Omental fat pad (tissue), 4 donors: ENCODE data around the gene TMEM107. TPM values are rescaled to one million over a fixed set of nuclear protein-coding genes. Genes with fewer than 3 reads are reported as not detected.

ENCODE experiments used
- ATAC-seq: fragments of 150-250 bp; one replicate; pipeline ENCODE4 v1.9.1; 2016; ENCODE audit warnings: mild to moderate bottlenecking, moderate library complexity; ENCODE audit not compliant: low FRiP score
- DNase-seq: peaks from one replicate; pipeline ENCODE4 v3.0.0-alpha.2; 2019; ENCODE audit warnings: low spot score
- total RNA-seq, 4 donors: library from RNA; depleted of rRNA; stranded (reverse); fragments of >200 nt; gene quantifications; one replicate each; pipeline ENCODE4 v1.1.0, GENCODE V29; 2016
- TF ChIP-seq, protein P1 (sequence below), 3 donors: fragments of 450-650 bp; IDR thresholded peaks; one replicate each; pipeline ENCODE4 v1.5.1; 2016 to 2017; ENCODE audit warnings: antibody characterized with exemption in 3 of 3, mild to moderate bottlenecking in 3 of 3, moderate library complexity in 2 of 3

The TMEM107 gene
- total RNA-seq, 4 donors from 2014 or later: 10.9 to 78.4 (median 34.1) TPM

GRCh38 chr17:8125154-8125946, 50.8 kb downstream of the TMEM107 start:
- ATAC-seq: peak; percentile 34
- DNase-seq: peak; percentile 97
- TF ChIP-seq, protein P1, sequence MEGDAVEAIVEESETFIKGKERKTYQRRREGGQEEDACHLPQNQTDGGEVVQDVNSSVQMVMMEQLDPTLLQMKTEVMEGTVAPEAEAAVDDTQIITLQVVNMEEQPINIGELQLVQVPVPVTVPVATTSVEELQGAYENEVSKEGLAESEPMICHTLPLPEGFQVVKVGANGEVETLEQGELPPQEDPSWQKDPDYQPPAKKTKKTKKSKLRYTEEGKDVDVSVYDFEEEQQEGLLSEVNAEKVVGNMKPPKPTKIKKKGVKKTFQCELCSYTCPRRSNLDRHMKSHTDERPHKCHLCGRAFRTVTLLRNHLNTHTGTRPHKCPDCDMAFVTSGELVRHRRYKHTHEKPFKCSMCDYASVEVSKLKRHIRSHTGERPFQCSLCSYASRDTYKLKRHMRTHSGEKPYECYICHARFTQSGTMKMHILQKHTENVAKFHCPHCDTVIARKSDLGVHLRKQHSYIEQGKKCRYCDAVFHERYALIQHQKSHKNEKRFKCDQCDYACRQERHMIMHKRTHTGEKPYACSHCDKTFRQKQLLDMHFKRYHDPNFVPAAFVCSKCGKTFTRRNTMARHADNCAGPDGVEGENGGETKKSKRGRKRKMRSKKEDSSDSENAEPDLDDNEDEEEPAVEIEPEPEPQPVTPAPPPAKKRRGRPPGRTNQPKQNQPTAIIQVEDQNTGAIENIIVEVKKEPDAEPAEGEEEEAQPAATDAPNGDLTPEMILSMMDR (IDR thresholded peaks at IDR 0.05): no peak

GRCh38 chr17:8124350-8125153, 51.6 kb downstream of the TMEM107 start:
- TF ChIP-seq, protein P1 (IDR thresholded peaks at IDR 0.05): no peak
- ATAC-seq (no peak), DNase-seq (no peak)

GRCh38 chr17:8123695-8124349, 52.4 kb downstream of the TMEM107 start, which contains the start of gene HES7:
Gene HES7 (minus strand): TSS chr17:8124106. CDS start chr17:8124084, 22 bp downstream.
- TF ChIP-seq, protein P1 (IDR thresholded peaks at IDR 0.05): no peak
- DNase-seq (no peak), ATAC-seq (no peak)

DNA sequence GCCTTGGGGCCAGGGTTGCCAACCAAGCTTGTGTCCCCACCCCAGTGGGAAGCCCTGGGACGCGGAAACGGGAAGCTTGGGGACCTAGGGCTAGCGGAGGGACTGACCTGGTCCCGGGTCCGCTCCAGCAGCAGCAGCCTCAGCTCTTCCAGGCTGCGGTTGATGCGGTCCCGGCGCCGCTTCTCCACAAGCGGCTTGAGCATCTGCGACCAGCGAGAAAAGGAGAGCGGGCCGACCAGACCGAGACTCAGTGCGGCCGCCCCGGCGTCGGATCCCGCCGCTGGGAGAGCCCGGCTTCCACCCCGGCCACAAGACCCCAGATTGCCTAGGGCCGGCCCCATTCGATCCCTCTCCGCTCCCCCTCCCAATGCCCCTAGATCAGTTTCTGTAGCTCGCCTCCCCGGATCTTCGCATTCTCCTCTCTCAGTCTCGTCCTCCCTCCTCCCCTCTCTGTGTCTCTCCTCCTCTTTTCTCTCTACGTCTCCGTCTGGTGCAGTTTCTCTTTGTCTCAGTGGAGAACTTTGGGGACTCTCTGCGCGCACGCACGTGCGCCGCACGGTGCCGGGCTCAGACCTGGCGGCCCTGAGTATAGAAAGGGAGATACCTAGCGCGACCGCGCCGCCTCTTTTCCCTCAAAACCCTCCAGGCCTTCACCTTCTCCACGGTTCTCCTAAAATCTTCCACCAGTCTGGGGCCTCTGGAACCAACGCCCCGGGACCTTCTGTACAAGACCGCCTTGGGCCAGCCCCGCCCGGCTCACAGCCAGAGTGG, 53.1 kb downstream of the TMEM107 start:
- ATAC-seq (no peak), DNase-seq (no peak)
- TF ChIP-seq, protein P1 (IDR thresholded peaks at IDR 0.05): no peak

Other genes with a start within 250 kb of the TMEM107 start
- 1 to 10 TPM; 1.6 to 2.9 (median 2.6) TPM for gene KCNAB3, start 246.5 kb downstream of the TMEM107 start, total RNA-seq
- 10 to 100 TPM; 30.0 to 73.3 (median 48.3) TPM for gene TRAPPC1, start 244.4 kb downstream of the TMEM107 start, total RNA-seq
- gene CNTROB, start 244.2 kb downstream of the TMEM107 start, total RNA-seq: 10 to 100 TPM; 14.8 to 24.7 (median 19.8) TPM
- gene GUCY2D, start 173.8 kb downstream of the TMEM107 start, total RNA-seq: under 1 TPM in 2 of 4 donors, not detected in 2; 0.09 to 0.12 TPM
- 1 to 10 TPM; 3.8 to 9.8 (median 8.2) TPM for gene ALOX15B, start 137.3 kb downstream of the TMEM107 start, total RNA-seq
- gene ALOX12B, start 88.7 kb downstream of the TMEM107 start, total RNA-seq: not detected
- under 1 TPM in 2 of 4 donors, not detected in 2; 0.09 to 0.24 TPM for gene ALOXE3, start 57.9 kb downstream of the TMEM107 start, total RNA-seq
- gene HES7, start 52.3 kb downstream of the TMEM107 start, total RNA-seq: under 1 TPM in 1 of 4 donors, not detected in 3; 0.46 TPM
- 100 to 1,000 TPM in 2 of 4 donors, 10 to 100 TPM in 2; 78.8 to 169 (median 122) TPM for gene PER1, start 24.0 kb downstream of the TMEM107 start, total RNA-seq
- 10 to 100 TPM; 16.8 to 42.1 (median 21.2) TPM for gene VAMP2, start 13.4 kb downstream of the TMEM107 start, total RNA-seq
- gene BORCS6, start 13.8 kb upstream of the TMEM107 start, total RNA-seq: 1 to 10 TPM; 4.7 to 9.9 (median 6.7) TPM
- gene AURKB, start 34.2 kb upstream of the TMEM107 start, total RNA-seq: 1 to 10 TPM in 2 of 4 donors, under 1 TPM in 1, not detected in 1; 0.79 to 3.0 (median 2.0) TPM
- 10 to 100 TPM; 13.0 to 31.7 (median 18.9) TPM for gene CTC1, start 71.7 kb upstream of the TMEM107 start, total RNA-seq
- gene PFAS, start 72.9 kb upstream of the TMEM107 start, total RNA-seq: 10 to 100 TPM; 12.9 to 27.7 (median 19.8) TPM
- gene RANGRF, start 112.3 kb upstream of the TMEM107 start, total RNA-seq: 10 to 100 TPM; 16.7 to 31.4 (median 23.0) TPM
- 1 to 10 TPM; 1.0 to 4.0 (median 3.1) TPM for gene SLC25A35, start 119.0 kb upstream of the TMEM107 start, total RNA-seq
- 100 to 1,000 TPM in 1 of 4 donors, 10 to 100 TPM in 2, 1 to 10 TPM in 1; 8.6 to 132 (median 60.4) TPM for gene ARHGEF15, start 133.9 kb upstream of the TMEM107 start, total RNA-seq
- gene ODF4, start 163.5 kb upstream of the TMEM107 start, total RNA-seq: not detected
- 1,000 to 10,000 TPM; 3,452 to 4,057 (median 3,629) TPM for gene RPL26, start 206.8 kb upstream of the TMEM107 start, total RNA-seq
- not detected for gene RNF222, start 221.4 kb upstream of the TMEM107 start, total RNA-seq